Activated CD4-positive, alpha-beta T cell treated with anti-CD3 and anti-CD28 coated beads, Interleukin-2, amount 50 U/mL, for 4 hours (primary cell): ENCODE results near the gene DOCK4.

ENCODE experiments used
- DNase-seq, 2 experiments: peaks; one replicate each; pipeline ENCODE4 v3.0.0-alpha.2; 2020

Gene DOCK4

DNA sequence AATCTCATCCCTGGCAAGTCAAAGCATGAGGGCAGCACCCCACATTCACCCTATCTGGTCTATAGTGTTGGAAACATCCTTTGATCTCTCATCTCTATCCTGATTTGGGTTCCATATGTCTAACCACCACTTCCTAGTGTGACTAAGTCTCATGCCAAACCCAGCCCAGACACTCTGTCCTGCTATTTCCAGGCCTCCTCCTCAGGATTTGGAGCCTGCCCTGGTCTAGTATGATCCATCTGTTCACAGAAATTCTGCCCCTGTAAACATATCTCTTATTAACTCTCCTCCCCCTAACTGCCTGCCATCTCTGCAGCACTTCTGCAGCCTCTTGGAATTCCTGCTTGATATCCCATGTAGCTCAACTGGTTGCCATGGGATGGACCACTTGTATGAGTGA lies 323.0 kb downstream of the DOCK4 start:
- no peak for DNase-seq

DNA sequence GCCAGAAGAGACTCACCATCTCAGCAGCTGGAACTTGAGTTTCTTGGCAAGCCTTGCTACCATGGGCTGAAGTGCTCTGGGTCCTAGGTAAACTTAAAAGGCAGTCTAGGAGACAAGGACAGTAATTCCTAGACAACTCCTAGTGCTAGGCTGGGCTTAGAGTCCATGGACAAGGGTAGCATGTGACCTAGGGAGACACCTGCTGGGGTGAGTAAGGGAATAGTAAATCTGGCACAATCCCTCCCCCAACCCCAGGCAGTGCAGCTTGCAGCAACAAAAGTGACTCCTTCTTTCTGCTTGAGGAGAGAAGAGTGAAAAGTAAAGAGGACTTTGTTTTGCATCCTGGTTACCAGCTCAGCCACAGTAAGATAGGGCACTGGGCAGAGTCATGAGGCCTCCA lies 327.4 kb downstream of the DOCK4 start:
- no peak for DNase-seq

DNA sequence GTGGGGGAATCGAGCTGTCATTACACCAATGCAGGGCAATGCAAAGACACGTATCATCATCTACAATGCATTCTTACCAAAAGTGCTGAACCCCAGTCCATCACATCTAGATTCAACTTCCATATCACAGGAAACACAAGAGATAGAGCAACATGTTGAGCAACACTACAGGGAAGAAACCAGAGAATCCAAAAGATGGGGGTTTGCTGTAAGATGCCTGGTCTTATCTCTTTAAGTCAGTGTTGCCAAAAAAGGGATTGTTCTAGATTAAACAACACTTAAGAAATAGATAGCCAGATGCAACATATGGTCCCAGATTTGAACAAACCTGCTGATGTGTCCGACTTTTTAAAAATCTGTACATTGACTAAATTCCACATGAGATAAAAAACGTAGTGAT lies 328.3 kb downstream of the DOCK4 start:
- no peak for DNase-seq

DNA sequence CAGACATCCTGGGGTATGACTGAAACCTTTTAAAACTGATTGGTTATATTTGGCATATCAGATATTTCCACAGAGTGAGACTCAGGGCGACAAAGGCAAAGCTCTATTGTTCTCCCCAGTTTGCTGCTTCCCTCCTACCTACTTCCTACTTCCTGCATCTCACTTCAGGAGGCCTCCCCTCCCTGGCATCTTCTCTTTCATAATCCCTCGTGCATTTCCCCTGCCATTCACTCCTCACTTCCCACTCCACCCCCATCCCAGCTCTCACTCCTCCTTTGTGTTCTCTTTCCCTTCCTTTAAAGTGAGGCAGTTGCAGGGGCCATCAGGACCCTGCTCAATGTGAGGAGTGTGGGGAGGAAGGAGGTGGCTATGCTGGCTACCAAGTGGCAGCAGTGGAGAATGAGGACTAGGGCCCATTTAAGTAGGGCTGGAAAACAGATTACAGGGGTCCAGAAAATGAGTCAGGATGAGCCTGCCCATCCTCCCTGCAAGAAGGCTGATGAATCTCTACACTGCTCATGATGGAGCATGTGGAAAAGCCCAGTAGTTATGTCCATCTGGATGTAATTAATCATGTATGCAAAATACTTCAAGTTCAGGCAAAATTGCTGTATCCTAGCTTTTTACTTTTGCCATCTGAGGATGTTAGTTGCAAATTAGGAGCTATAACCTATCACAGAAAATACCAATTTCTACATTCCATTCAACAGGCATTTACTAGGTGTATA lies 332.1 kb downstream of the DOCK4 start:
- no peak for DNase-seq

DNA sequence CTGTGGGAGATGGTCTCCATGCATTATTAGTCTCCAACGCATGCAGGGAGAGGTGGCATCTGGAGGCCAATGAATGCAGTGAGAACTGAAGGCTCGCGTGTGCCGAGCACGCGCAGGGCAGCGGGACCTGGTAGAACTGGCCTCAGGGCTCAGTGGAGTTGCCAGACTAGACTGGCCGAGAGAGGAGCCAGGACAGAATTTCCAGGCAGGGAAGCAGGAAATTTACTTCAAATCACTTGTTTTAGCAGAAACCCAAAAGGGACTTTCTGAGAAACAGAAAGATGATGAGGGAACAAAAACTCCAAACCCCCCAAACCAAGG lies 332.9 kb downstream of the DOCK4 start:
- DNase-seq: no peak

DNA sequence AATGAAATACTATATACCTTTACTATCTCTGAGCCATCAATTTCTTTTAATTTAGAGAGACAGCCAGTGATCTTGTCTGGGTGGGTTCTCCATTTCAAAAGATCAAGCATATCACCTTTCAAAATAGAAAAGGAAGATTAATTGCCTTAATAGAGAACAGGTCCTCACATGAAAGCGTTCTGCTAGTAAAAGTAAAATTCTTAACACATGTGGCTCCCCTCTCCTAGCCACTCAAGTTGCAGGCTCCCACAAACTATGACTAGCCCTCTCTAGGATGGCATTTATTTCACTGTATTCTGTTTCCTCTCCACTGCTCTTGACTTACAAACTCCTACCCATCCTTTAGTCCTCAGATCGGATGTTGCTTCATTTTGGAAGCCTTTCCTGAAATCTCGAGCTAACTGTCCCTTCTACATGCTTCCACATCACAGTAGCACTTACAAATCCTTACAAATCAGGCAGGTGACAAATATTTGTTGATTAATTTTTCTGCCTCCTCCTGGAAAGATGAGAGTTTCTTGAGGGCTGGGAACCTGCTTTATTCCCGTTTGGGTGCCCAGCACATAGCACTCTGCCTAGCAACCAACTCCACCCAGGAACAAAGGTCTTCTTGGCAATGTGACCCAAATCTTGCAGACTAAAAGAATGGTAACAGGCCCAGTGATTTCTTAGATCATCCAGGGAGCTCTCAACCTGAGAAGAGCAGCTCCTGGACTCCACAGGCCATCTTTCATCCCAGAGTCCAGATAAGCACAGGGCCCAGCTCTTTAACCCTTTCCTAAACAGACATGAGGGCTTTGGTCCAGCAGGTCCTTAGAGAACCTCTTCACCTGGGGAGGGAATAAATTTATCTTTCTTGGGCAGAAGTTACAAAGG lies 333.5 kb downstream of the DOCK4 start:
- no peak for DNase-seq

DNA sequence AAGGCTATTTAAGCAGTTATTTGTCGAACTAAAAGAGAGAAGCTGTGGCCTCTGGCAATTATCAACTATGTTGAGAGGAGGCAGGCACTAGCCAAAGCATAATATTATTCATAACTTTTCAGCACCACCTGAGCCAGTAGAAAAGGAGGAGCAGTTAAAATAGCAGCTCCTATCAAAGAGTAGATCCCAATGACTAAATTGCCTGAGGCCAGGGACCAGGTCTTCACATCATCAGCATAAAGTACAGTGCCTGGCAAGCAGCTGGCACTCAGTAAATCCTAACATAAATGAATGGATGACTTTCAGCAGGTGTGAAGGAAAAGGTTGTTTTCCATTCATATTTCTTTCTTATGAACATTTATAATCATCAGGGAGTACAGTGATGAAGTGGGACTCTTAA lies 334.9 kb downstream of the DOCK4 start:
- DNase-seq: no peak

DNA sequence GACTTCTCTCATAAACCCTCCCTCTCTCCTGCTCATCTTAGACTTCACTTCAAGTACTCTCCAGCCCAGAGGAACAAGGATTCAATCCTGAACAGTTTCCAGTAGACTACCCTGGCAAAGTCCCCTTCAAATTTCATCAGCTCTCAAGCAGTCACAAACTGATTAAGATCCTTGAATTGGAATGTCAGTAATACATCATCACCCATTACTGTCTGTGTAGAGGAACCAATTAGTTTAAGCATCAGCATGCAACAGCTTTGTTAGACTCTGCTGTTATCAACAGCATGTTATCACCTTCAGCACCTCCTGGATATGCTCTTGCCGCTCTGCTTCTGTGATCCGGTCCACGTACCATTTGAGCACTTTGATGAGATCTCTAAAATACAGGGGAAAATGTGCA lies 336.9 kb downstream of the DOCK4 start:
- DNase-seq: no peak

DNA sequence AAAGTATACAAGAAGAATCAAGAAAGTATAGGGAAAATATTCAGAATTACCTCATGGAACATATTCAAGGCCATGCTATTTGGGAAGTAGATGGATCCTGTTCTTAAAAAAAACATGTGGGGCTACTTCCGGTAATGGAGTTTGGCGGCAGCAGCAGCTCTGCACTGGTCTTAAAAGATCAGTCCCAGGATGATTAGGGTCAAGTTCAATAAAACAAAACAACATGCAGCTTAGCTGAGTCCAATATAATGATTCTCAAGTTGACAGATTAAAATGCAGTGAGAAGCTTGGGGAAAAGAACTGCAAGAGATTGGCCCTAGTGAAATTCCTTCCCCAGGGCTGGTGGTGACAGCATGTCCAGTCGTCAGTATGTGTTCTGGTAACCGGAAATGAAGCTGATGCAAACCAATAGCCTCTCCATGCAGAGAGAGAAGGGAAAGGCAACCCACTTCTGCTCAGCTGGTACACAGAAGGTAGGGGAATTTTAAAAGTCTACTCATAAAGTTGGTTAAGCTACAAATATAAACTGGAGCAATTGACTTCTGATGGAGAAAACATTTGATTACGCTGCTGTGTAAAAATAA lies 338.8 kb downstream of the DOCK4 start:
- DNase-seq: no peak

DNA sequence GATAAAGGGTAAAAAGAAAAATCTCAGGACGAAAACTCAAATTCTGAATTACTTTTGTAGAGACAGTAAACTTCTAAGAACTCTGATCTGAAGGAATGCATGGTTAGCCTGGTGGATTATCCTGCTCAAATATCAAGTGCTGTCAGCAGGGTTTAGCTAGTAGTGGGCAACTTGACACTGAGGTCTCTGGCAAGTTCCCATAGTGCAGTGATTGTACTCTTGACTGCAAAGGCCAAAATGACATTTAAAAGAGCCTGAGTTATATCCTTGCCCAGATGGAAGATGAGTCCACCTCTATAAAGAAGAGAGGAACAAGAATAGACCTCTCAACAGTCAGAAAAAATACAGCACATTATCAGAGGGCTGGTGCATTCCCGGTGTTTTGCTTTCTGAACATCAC lies 339.4 kb downstream of the DOCK4 start:
- DNase-seq: no peak

DNA sequence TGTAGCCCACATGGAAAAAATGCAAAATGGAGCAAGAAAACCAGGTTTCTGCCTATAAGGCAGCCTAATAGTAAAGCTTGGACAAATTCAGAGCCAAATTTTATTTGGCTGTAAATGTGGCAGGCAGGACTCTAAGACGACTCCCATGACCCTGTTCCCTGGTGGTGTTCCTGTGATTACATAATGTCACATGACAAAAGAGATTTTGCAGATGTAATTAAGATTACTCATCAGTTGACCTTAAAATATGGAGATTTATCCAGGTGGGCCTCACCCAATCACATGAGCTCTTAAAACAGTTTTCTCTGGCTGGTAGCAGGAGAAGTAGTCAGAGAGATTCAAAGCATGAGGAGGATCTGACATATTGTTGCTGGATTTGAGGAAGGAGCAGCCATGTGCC lies 340.8 kb downstream of the DOCK4 start:
- DNase-seq: no peak

DNA sequence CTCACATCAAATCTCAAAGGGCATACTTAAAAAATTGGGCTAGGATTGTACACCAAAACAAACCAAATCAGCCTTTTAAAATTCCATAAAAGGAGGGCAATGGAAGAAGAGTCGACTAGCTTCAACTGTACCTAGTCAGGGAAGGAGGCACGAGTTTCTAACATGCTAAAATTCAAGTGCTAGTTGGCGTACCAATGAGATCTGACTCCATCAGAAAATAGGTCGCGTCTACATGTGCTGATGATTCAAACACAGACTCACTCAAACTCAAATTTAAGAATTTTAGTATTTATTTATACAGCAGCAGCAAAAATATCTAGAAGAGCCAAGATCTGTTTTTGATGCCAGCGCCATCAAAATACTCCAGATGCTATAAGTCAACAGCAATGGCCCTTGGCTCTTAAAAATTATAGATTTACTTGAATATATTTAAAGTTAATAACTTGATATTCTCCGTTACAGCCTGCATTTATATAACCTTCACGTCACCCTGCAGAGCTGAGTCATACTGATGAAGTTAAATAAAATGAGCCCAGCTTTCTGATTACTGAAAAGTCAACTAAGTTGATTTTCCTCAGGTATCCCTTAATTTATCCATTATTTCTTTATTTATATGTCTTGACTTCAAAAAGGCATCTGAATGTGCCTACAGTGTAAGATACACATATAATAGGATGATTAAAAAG lies 341.8 kb downstream of the DOCK4 start:
- DNase-seq: no peak

DNA sequence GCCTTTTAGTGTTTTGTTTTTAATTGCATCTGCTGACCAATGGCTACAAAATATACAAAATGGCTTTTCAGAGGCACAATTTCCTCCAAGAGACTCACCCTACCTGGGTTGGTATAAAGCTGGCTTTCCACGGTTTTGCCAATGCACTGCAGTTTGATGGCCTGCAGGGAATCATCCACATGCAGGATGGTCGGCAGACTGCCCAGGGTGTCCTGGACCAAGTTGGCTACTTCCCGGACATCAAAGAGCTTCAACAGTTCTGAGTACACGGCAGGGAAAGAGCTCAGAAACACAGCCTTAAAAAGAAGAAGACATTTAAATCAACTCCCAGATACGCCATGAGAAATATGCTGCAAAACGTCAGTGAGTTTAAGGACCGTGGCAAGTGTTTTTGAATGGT lies 342.9 kb downstream of the DOCK4 start:
- DNase-seq: no peak

DNA sequence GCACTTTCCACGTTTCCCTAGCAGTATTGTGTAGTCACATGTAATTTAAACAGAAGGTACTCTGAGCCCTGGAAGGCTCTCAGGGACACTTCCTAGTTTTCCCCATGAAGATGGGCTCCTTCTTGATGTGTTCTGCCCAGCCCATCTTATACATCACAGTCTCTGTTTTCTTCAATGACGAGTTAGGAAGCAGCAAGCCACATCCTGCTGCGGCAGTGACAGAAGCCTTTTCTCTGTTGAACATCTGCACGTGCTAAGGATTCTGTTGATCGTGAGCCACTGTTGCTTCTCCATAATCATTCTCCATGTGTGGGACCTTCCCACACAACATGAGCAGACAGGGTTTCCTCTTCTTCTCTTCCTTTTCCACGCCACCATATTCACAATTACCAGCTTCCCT lies 346.0 kb downstream of the DOCK4 start:
- DNase-seq: no peak

DNA sequence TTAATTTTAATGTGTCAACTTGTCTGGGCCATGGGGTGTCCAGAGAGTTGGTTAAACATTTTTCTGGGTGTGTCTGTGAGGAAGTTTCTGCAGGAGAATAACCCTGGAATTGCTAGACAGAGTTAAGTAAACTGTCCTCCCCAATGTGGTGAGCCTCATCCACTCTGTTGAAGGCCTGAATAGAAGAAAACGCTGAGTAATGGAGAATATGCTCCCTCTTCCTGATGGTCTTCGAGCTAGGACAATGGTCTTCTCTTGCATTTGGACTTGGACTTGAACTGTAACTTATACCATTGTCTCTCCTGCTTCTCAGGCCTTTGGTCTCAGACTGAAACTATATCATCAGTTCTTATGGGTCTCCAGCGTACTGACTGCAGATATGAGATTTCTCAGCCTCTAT lies 347.9 kb downstream of the DOCK4 start:
- DNase-seq: no peak

DNA sequence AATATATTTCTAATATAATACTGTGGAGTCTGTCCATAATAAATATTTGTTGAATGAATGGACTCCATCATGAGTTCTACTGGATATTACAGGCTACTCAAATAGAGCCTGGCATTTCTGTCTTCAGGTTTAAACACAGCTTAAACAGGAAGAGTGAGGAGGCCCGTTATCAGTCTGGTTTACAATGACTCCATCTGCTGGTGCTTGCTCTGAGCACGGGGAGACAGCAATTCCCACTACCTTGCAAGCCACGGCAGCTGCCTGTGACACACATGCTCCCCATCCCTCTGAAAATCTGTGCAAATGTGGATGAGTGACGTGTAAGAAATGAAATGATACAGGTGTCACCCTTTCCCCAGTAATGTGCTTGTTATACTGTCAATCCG lies 350.4 kb downstream of the DOCK4 start:
- no peak for DNase-seq

DNA sequence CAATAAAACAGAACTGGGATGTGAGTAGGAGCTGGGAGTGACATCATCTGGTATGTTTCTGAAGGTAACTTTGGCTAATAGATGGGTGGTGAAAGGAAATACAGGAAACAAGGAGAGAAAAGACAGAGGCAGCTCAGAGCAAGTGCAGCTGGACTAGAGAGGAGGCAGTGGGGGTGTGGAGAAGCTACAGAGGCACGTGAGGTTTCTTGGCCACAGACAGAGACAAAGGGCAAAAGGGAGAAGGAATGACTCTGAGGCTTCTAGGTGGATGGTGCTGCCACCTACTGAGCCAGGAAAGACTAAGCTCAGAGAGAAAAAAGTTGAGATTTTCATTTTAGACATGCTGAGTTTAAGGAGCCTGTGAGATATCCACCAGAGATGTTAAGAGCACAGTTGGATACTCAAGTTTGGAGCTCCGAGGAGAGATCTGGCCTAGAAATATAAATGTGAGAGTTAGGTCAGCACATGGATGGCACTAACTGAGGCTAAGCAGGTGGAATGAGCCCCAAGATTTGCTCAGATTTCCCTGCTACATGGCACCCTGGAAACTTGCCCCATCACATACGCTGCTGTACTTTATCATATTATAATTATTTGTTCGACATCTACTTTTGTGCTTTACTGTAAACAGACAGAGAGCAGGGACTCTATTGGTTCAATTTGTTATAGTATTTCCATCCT lies 350.9 kb downstream of the DOCK4 start:
- no peak for DNase-seq

DNA sequence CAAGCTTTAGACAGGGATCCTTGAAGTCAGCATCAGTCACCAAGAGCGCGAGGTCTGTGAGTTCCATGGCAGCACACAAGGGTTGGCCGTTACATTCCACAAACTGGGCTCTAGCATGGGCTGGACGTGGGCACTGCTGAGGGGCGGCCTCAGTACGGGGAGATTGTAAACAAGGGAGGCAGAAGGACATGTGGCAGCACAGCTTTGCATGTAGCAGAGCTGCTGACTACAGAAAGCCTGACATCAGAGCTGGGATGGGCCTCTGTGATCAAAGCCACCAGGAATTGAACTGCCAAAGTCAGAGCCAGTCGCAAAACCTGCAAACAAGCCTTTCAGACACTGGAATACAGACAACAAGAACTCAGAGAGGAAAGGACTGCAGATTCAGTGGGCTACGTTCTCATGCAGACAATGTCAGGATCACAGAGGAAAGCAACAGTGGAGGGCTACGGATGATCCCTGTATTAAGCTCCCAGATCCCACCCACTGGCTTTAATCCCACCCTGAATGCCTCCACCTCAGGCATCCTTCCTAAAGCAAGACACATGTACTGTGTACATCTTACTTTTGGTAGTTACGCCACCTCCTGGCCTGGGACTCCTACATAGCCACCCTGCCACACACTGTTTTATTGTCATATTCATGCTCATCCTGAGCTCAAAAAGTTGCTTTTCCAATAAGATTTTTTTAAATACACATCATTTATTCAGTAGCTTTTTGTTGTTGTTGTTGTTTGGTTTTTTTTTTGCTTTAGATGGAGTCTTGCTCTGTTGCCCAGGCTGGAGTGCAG lies 352.8 kb downstream of the DOCK4 start:
- DNase-seq: no peak

DNA sequence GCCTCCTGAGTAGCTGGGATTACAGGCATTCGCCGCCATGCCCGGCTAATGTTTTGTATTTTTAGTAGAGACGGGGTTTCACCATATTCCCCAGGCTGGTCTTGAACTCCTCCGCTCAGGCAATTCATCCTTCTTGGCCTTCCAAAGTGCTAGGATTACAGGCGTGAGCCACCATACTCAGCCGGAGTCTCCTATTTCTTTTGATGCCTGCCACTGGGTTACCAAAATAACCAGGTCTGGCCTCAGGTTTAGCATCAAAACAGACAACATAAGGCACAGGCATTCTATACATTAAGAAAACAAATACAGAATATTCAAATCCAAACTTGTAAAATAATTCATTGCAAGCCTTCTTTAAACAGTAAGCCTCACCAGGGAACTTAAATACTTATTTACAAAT lies 354.1 kb downstream of the DOCK4 start:
- DNase-seq: no peak

DNA sequence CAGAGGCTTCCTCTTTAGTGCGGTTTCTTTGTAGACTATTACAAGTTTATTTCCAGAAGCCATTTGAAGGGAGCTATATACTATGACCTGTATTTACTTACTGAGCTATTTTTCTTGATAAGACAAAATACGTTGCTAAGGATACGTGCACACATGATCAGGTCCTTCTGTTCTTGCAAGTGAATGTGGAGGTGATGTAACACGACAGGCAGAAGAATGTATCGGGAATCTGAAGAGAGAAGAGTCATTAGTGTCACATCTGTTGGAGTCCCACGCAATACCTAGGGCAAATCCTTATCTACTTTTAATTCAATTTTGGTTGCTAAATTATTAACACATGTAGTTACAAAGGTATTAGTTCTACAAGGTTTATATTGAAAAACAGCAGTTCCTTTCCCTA lies 359.3 kb downstream of the DOCK4 start:
- no peak for DNase-seq

DNA sequence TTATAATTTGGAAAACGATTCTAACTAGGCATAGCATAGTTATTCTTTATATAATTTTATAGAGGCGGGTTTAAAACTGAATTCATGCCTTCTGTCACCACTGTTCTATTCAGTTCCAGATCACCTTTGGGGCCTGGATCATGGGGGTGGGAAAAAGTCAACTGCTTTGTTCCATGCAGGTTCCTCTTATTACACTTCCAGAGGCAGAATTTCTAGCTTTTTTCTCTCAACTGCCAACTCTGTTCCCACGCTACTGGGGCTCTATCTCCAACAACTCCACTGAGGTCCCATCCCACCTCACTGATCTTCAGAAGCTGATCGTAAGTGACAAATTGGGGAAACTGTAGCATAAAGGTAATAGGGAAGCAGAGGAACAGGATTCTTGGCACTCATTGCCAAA lies 360.3 kb downstream of the DOCK4 start:
- DNase-seq: no peak
